GM15510 (cell line): Measurements from ENCODE around the gene TMEM132D.

Experiments
- POLR2A ChIP-seq: IDR thresholded peaks from 3 replicates; pipeline ENCODE4 v1.6.1; 2011; ENCODE audit warnings: borderline replicate concordance; ENCODE audit not compliant: insufficient read length; ENCODE audit errors: extremely low read depth

TMEM132D gene

DNA sequence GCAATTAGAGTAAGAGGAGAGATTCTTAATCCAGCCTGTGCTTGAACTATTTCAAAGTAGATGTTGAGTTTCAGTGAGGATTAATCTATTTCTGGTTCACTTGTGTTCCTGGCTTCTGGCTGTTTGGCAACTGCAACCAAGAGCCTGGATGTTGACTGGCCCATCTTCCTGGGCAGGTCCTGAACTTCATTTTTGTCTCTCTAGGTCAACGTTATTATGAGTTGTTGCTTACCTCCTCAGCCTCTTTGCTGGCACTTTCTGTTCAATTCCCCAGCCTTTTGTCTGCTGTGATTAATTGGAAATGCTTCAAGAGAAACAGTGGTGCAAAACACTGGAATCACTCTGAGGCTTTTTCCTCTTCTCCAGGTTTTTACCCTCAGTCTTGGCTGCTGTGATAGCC lies 56.8 kb downstream of the TMEM132D start:
- no peak for TF ChIP-seq POLR2A

DNA sequence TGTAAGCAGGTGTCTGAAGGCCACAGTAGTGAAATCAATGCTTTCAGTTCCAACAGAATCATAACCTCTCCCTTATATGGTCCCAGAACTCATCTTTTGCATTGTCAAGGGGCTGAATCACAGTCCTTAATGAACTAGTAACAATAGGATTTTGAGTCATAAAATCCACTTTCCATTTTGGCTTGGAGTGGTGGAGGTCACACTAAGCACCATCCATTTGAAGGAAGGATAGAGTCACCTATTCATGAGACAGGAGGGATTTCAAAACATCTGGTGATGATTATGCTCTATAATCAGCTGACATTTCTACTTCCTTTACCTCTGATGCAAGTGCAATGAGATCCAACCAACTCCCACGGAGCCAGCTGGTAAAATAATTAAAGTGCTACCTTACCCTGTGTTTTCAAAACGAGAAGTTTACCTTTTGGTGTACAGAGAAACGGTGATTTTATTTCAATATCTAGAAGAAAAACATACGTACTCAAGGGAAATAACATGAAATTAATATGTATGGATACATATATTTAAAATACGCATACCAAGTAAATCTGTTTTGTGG lies 59.1 kb downstream of the TMEM132D start:
- TF ChIP-seq POLR2A = no peak

DNA sequence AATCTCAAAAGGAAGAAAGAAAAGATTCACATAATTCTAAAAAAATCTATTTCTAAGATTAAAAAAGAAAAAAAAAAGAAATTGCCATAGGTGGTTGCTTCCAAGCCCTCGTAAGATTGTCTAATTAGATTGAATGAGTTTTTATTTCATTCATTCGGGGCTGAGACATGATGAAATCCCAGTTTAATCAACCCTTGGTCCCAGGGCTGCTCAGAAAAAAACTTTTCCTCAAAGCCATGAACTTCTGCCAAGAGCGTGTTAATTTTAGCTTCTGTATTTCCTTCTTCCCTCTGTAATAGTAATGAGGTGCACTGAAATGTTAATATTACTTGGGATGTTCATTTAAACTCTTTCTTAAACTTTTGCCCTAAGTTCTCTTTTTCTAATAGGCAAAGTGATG lies 62.6 kb downstream of the TMEM132D start:
- TF ChIP-seq POLR2A = no peak

DNA sequence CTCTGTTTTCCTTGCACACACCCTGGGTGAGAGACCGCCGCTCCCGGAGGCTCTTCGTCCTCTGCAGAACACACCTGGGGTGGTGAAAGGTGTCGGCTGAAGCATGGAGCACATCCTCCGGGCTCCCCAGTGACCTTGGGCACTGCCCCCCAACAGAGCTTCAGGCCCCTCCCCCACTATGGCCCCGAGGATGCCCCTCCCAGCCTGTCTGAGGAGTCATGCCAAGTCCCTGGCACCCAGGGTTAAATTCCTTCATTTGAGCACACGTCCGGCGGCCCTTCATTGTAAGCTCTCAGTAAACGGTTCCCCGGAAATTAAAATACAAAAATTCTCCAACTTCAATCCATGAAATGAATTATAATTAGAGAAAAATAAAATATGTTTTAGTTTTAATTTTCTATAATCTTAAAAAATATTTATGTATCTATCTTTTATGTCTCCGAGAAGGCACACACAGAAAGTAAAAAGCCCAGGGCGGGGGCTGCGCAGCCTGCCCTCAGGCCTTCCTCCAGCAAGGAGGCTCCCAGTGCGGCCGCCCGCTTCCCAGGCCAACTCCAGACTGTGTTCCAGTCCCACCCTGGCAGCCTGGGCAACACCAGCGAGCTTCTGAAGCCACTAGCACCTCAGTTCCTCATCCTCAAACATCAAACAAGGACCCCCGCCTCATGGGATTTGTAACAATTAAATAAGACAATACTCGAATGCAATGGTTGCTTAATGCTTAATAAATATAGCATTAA lies 63.5 kb downstream of the TMEM132D start:
- TF ChIP-seq POLR2A = no peak

DNA sequence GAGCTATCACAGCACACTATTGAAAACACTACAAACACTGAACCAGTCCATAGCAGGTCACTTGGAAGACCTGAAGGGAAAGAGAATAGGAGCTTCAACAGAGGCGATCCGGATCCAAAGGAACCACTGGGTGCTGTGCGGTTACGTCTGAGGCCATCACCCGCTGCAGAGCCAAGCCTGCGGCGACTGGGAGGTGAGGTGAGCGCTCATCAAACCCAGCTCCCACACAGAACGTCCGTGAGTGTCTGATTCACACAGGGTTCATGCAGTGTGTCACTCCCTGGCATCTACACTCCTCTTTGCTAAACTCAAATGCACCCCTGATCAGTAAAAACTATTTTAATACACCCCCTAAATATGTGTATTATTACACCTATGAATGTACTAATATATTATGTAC lies 64.1 kb downstream of the TMEM132D start:
- TF ChIP-seq POLR2A = no peak

DNA sequence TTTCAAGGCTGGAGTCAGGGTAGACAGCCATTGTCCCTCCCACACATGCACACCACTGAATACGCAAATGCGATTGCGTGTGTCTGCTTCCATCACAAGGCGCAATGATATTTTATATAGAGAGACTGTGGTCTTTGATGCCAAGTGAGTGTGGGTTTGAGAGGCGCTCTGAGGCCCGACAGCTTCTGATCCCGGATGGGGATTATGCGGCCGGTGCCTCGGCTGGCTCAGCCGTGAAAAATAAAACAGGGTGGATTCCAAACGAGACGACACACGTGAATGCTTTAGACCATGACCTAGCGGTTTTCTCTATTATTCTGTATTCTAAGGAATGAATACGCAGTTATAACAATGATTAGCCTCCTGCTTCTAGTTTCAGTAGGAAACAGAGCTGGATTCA lies 72.5 kb downstream of the TMEM132D start:
- no peak for TF ChIP-seq POLR2A

DNA sequence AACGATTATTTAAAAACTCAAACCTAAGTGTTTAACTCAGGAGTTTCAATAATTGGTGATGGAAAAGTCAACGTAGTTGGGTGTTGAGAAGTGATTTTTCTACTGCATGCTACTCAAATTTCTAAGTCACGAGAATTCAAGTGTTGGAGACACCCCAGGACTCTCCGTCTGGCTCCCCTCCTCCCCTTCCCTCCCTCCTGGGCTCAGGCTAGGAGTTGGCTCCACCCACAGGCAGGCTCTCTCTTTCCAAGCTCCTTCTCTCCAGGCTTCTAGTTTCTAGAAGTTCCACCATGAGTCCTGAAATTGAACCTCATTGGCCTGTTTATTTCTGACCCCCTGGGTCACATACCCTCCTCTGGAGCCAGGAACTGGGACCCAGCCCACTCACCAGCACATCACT lies 73.0 kb downstream of the TMEM132D start:
- no peak for TF ChIP-seq POLR2A

DNA sequence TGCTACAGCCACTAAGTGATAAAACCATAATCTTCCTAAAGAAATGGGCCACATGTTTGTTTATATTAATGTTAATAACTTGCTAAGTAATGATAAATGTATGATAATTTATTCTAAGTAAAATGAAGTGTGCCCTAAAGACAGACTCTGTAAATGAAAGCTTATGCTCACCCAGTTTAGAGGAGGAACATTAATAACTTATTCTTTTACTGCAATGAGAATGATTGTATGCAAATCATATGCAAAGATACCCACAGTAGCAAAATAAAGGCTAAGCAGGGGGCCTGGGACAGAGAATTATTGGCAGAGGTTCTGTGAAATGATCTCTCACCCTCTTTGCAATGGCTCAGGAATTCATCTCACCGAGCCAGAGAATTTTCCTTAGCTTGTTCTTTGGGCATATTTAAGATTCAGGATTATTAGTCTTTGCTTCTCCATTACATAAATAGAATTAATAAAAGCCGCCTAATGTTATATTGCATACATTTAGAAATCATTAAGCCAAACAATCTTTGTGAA lies 75.9 kb downstream of the TMEM132D start:
- no peak for TF ChIP-seq POLR2A

DNA sequence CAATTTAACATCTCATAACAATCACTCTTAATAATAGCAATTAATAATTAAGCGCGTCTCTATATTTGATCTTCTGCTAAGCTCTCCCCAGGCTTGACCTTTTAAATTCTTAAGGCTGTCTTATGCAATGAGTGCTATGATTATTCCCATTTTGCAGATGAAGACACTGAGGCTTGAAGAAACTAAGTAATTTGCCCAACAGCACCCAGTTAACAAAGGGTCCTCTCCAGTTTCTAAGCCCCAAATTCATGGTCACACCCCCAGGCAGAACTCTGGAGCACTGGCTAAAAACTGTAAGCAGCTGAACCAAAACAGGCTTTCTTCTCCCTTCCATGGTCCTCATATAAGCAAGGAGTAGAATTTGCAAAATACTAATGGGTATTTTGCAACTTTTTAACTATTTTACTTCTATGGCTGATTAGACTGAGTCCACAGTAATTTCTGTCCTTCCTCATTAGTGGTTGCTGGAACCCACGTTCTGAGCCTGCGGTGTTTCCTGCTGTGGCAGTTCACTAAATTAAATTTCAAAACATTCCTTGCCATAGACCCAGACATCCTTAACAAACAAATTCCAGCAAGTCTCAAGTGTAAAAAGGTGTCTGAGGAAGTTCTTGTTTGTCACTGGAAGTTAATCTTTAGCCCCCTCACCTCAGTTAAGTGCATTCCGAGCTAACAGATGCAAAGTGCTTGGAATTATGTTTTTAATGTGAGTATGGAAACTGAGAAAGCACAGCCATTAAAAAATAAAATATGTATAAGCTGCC lies 76.5 kb downstream of the TMEM132D start:
- no peak for TF ChIP-seq POLR2A

DNA sequence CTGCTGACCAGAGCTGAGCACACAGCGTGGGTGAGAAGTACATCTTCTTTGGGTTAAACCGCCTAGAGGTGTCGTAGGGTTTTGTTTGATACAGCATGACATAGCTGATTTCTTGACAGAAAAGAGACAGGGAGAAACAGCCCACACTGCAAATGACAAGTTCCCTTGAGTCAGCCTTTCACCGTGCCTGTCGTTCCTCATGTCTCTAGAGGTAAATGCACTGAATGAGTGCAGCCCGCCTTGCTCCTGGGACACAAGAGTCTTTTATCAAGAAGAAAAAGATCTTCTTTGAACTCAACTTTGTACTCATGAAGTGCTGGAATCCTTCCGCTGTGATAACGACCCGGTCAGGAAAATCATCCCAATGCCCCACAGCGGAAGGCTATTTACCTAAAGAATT lies 77.6 kb downstream of the TMEM132D start:
- no peak for TF ChIP-seq POLR2A

DNA sequence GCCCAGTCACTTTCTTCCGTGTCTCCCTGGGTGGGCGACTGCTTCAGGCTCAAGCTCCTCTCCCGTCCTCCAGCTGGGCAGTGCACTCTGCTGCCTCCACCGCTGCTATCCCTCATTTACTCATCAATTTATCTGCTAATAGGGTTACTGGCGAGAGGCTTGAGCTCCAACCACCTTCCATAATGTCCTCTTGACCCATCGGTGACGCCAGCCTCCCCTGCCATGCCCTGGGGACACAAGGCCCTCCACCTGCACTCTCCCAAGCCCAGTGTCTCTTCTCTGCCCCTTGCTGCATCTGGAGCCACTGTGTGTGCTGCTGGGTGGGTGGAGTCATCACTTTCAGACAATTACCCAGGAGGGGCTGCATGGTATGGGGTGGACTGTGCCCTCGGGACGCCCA lies 78.5 kb downstream of the TMEM132D start:
- TF ChIP-seq POLR2A = no peak

DNA sequence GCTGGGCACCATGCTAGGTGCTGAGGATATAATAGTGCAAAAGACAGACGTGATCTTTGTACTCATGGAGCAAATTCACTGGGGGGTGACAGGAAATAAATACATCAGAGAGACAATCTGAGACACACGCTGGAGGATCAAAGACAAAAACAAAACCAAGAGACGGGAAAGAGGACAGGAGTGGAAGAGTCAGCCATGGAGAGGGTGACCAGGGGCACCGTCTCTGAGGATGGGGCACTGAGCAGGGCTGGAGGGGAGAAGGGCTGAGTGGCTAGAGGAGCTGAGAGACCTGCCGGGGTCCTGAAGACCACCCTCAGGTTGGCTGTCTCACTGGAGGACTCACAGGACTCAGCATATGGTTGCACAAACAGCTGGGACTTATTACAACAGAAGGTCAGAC lies 81.9 kb downstream of the TMEM132D start:
- no peak for TF ChIP-seq POLR2A

DNA sequence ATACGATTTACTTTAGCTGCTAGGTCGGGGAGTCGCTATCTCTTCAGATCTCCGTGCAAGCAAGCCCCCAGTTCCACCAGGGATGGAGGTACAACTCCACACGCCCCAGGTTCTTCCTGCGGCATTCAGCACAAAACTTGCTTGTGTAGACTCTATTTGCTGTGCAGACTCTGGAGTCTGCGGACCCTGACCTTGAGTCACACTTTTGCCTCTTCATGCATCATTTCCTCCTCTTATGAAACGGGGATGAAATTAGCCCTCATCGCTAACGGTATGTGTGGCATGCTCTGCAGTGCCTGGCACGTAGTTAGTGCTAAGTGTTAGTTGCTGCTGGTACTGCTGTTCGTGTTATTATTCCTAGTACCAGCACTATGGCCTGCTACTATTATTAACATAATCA lies 84.4 kb downstream of the TMEM132D start:
- TF ChIP-seq POLR2A = no peak

DNA sequence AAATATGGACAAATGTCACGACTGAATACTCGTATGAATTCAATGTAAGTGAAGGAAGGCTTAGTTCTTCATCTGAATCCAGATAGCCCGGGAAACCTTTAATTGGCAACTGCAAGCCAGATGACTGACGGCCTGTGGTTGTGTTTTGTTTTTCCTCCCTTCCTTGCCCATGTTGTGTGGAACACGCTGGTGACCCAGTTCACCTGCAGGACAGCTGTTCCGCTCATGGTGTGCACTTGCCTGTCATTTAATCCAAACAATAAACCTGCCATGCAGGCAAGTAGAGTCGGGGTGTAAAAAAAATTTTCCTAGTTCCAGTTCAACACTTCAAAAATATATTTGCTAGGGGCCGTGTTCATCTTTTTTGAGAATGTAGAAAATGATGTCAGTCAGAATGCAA lies 88.0 kb downstream of the TMEM132D start:
- TF ChIP-seq POLR2A = no peak

DNA sequence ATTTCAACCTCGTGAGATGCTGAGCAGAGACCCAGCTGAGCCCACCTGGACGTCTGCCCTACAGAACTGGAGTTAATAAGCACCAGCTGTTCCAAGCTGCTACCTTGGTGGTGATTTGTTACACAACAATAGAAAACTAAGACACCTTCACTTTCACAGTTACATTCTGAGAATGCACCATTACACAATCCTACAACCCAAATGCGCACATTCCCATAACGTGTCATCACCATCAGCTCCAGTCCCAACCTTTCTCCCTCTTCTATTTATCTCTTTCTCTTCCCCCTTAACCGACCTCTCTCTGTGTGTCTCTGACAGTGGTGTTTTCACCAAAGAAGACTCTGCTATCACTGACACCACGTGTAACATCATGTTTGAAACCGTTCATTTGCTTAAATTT lies 91.9 kb downstream of the TMEM132D start:
- no peak for TF ChIP-seq POLR2A
